ENCODE results near the gene LSS. TPM values are rescaled to one million over a fixed set of nuclear protein-coding genes. Genes with fewer than 3 reads are reported as not detected.

LSS gene
- total and polyA plus RNA-seq, 10 of the 15 experiments (the other 5 are each of a cell fraction or from before 2014, with no cell fraction given), result 2.9 to 82.4 (median 27.5) TPM

- TF ChIP-seq ATF2 (IDR thresholded peaks at IDR 0.05; ENCODE audit: low read length) (no peak), SREBF1 (IDR thresholded peaks at IDR 0.05; ENCODE audit: low read length) (no peak)
Observed at GRCh38 chr21:46188226-46189212, 40.1 kb downstream of the LSS start (continued).

DNA sequence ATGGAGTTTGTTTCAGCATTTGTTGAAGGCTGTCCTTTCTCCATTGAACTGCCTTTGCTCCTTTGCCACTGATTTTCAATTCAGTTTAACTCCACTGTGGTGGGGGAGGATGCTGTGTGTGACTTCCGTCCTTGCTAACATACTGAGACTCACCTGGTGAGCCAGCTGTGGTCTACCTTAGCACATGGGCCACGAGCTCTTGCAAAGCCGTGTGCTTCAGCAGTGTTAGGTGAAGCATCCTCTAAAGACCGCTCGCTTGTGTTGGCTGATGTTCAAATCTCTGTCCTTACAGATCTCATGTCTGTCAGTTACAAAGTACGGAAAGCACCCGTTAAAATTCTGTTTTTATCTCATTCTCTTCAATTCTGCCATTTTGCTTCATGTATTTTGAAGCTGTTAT lies 40.8 kb downstream of the LSS start:
- H3K27me3 ChIP-seq (replicated peaks in 1 of 2; ENCODE audit: control insufficient read depth in 2 of 2, insufficient read depth in 2 of 2, low read length in 1 of 2), result no peaks in the 10 kb centered on the region
- RAD21 ChIA-PET (ENCODE audit: unreplicated experiment), result no interaction called here
- no peak overlapping the region for H2AFZ ChIP-seq (ENCODE audit: control insufficient read depth, low read depth, low read length)
- POLR2A ChIA-PET, result no interaction called here
- ATAC-seq, result no peak
- intact Hi-C loops (cut with micrococcal nuclease; ENCODE audit: unreplicated experiment) (no loop called here), in situ Hi-C loops (cut with MboI) (no loop called here)
- SMC1A ChIA-PET (ENCODE audit: uncharacterized antibody, unreplicated experiment), result no interaction called here
- H4K20me1 ChIP-seq (ENCODE audit: control insufficient read depth, insufficient read depth), result no peaks in the 10 kb centered on the region
- no peak overlapping the region for H3K27ac ChIP-seq (ENCODE audit: control insufficient read depth, insufficient read depth)
- H3K9ac ChIP-seq (ENCODE audit: control insufficient read depth, insufficient read depth, low read length), result no peak overlapping the region
- peaks cover 2 to 4% of the 10 kb centered on the region in 2 experiments; a peak in 3 of 4 replicates for H3K36me3 ChIP-seq (ENCODE audit: control insufficient read depth in 2 of 2, insufficient read depth in 2 of 2, low read length in 1 of 2)
- H3K4me2 ChIP-seq (ENCODE audit: control insufficient read depth, insufficient read depth), result no peak overlapping the region
- no peaks in the 10 kb centered on the region for H3K79me2 ChIP-seq (ENCODE audit: control insufficient read depth, insufficient read depth, low read length)
- CTCF ChIA-PET, result no interaction called here
- 85% methylated on average over 7 of the region's 7 CpGs for WGBS (ENCODE audit: insufficient coverage, insufficient replicate concordance, low lambda C conversion rate, missing lambda C conversion rate)
- no peaks in the 10 kb centered on the region for H3K9me3 ChIP-seq (replicated peaks; ENCODE audit: control insufficient read depth, insufficient read depth, low read length)
- no TSS peak for BruUV-seq (replicated peaks)
- H3K4me1 ChIP-seq (ENCODE audit: control insufficient read depth, insufficient read depth, low read length), result no peaks in the 10 kb centered on the region; the same call in 1 of the 2 replicates
- no peak overlapping the region for H3K4me3 ChIP-seq
- FAIRE-seq, result no peak
- DNase-seq (ENCODE audit: low read depth, low spot score), result no peak
- TF ChIP-seq SREBF2 (IDR thresholded peaks at IDR 0.05; ENCODE audit: low read length) (no peak), NRF1 (conservative IDR thresholded peaks at IDR 0.05; ENCODE audit: low read depth, low read length) (no peak), SMARCA5 (IDR thresholded peaks at IDR 0.05) (no peak), ZBTB4 (CRISPR knock-in tag; IDR thresholded peaks at IDR 0.05) (no peak), KLF5 (IDR thresholded peaks at IDR 0.05; ENCODE audit: partially characterized antibody) (no peak), CBFB (IDR thresholded peaks at IDR 0.05; ENCODE audit: low read depth) (no peak), CEBPB (IDR thresholded peaks at IDR 0.05; ENCODE audit: borderline replicate concordance in 1 of 2, low read depth in 2 of 2, low read length in 2 of 2) (no peak), PKNOX1 (IDR thresholded peaks at IDR 0.05) (no peak), ZSCAN29 (IDR thresholded peaks at IDR 0.05) (no peak), SRF (IDR thresholded peaks at IDR 0.05; ENCODE audit: low read depth in 2 of 2, low read length in 2 of 2) (no peak), POU2F2 (IDR thresholded peaks at IDR 0.05; ENCODE audit: borderline replicate concordance, low read depth, low read length) (no peak)
- TF ChIP-seq, protein P1, sequence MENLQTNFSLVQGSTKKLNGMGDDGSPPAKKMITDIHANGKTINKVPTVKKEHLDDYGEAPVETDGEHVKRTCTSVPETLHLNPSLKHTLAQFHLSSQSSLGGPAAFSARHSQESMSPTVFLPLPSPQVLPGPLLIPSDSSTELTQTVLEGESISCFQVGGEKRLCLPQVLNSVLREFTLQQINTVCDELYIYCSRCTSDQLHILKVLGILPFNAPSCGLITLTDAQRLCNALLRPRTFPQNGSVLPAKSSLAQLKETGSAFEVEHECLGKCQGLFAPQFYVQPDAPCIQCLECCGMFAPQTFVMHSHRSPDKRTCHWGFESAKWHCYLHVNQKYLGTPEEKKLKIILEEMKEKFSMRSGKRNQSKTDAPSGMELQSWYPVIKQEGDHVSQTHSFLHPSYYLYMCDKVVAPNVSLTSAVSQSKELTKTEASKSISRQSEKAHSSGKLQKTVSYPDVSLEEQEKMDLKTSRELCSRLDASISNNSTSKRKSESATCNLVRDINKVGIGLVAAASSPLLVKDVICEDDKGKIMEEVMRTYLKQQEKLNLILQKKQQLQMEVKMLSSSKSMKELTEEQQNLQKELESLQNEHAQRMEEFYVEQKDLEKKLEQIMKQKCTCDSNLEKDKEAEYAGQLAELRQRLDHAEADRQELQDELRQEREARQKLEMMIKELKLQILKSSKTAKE (IDR thresholded peaks at IDR 0.05; ENCODE audit: low read depth, poor library complexity, severe bottlenecking), result no peak

Data from GM12878 (cell line).